Prostate gland (tissue), 2 donors: ENCODE measurements around the gene WWOX. TPM values are rescaled to one million over a fixed set of nuclear protein-coding genes. Genes with fewer than 3 reads are reported as not detected.
"Not testable (repeated sequence)": the region's sequence is repeated elsewhere in the genome, so short reads cannot be mapped to it uniquely, and the experiment has no call there.

ENCODE experiments used
- DNase-seq: peaks from one replicate; pipeline ENCODE4 v3.0.0-alpha.2; 2019; ENCODE audit warnings: low spot score
- H3K27ac ChIP-seq, 2 donors: fragments of 200-600 bp; sonication (generic); 2 replicates each; pipeline ENCODE4 v1.5.1; 2017 to 2019
- H3K27me3 ChIP-seq: fragments of 200-600 bp; sonication (generic); replicated peaks from 2 replicates; pipeline ENCODE4 v1.5.1; 2019; ENCODE audit not compliant: insufficient read depth
- H3K36me3 ChIP-seq, 2 donors: fragments of 200-600 bp; sonication (generic); 1 replicate in 1 of 2; 2 replicates in 1 of 2; pipeline versions ENCODE4 v1.5.1 to v1.8.1; 2017 to 2019
- H3K4me1 ChIP-seq: fragments of 200-600 bp; sonication (generic); replicated peaks from 2 replicates; pipeline ENCODE4 v1.5.1; 2019
- H3K4me3 ChIP-seq, 2 donors: fragments of 200-600 bp; sonication (generic); 2 replicates each; pipeline ENCODE4 v1.5.1; 2017 to 2019
- H3K9me3 ChIP-seq: fragments of 200-600 bp; sonication (generic); 2 replicates; pipeline ENCODE4 v1.5.1; 2017
- CTCF ChIP-seq, 4 experiments: fragments of 200-600 bp in 2 of 4; fragments of 450-650 bp in 2 of 4; sonication (generic) in 2 of 4; IDR thresholded peaks; 1 replicate in 3 of 4; 2 replicates in 1 of 4; pipeline ENCODE4 v1.5.1; 2016 to 2019; ENCODE audit warnings: antibody characterized with exemption in 4 of 4, mild to moderate bottlenecking in 2 of 4, moderate library complexity in 2 of 4
- POLR2A ChIP-seq: fragments of 450-650 bp; IDR thresholded peaks from one replicate; pipeline ENCODE4 v1.6.1; 2016; ENCODE audit warnings: antibody characterized with exemption, mild to moderate bottlenecking
- POLR2AphosphoS5 ChIP-seq: sonication (generic); formaldehyde crosslinking; IDR thresholded peaks from one replicate; pipeline ENCODE4 v1.6.1; 2017; ENCODE audit warnings: antibody characterized with exemption
- WGBS: methylation state at CpG from one replicate; pipeline ENCODE4 v1.1.5; 2018; 5-methylcytosine and 5-hydroxymethylcytosine counted together
- intact Hi-C: fragments of 100-400 bp; cut with DNase I; formaldehyde crosslinking; loops from one replicate; pipeline ENCODE4 v1.14.2; 2022
- total RNA-seq, 2 donors: library from RNA; depleted of rRNA; stranded (reverse); fragments of >200 nt; gene quantifications; one replicate each; pipeline ENCODE4 v1.1.0, GENCODE V29; 2016

Gene WWOX
- total RNA-seq, 2 donors from 2014 or later: 93.2 to 99.4 TPM

GRCh38 chr16:78684655-78685375 lies 585.4 kb downstream of the WWOX start:
- 76% methylated on average over 5 of the region's 5 CpGs for WGBS
- no peaks in the 10 kb centered on the region for H3K36me3 ChIP-seq
- H3K9me3 ChIP-seq: no peaks in the 10 kb centered on the region
- no peak for DNase-seq
- intact Hi-C loops: no loop called here
- H3K27me3 ChIP-seq: no peaks in the 10 kb centered on the region
- H3K4me1 ChIP-seq: no peaks in the 10 kb centered on the region
- no peak overlapping the region for H3K4me3 ChIP-seq
- TF ChIP-seq CTCF (IDR thresholded peaks at IDR 0.05): no peak
- TF ChIP-seq POLR2A: no peak
- TF ChIP-seq POLR2AphosphoS5: no peak
- no peak overlapping the region for H3K27ac ChIP-seq

- Histone ChIP-seq H3K4me3 (no peak overlapping the region), H3K4me1 (no peaks in the 10 kb centered on the region), H3K36me3 (no peaks in the 10 kb centered on the region), H3K27ac (no peak overlapping the region), H3K9me3 (no peaks in the 10 kb centered on the region), H3K27me3 (no peaks in the 10 kb centered on the region)
- TF ChIP-seq POLR2AphosphoS5: peak; percentile 24
- no peak for TF ChIP-seq CTCF (IDR thresholded peaks at IDR 0.05)
- DNase-seq: no peak
- WGBS: 69% methylated on average over 5 of the region's 5 CpGs
- intact Hi-C loops: no loop called here
Measured at GRCh38 chr16:78686601-78687000, 587.1 kb downstream of the WWOX start.

GRCh38 chr16:78689028-78689427 lies 589.6 kb downstream of the WWOX start:
- intact Hi-C loops: no loop called here
- WGBS: 36% methylated on average over 2 of the region's 2 CpGs
- DNase-seq: no peak

GRCh38 chr16:78689536-78689935 lies 590.1 kb downstream of the WWOX start:
- no peaks in the 10 kb centered on the region for H3K36me3 ChIP-seq
- TF ChIP-seq POLR2AphosphoS5: no peak
- no peak for TF ChIP-seq CTCF (IDR thresholded peaks at IDR 0.05)
- TF ChIP-seq POLR2A: no peak
- H3K4me1 ChIP-seq: no peaks in the 10 kb centered on the region
- H3K4me3 ChIP-seq: no peak overlapping the region
- no peaks in the 10 kb centered on the region for H3K9me3 ChIP-seq
- no peak overlapping the region for H3K27ac ChIP-seq
- intact Hi-C loops: no loop called here
- H3K27me3 ChIP-seq: no peaks in the 10 kb centered on the region
- DNase-seq: no peak

More at GRCh38 chr16:78689028-78689427, 589.6 kb downstream of the WWOX start:
- Histone ChIP-seq H3K36me3 (no peaks in the 10 kb centered on the region), H3K27me3 (no peaks in the 10 kb centered on the region), H3K27ac (no peak overlapping the region), H3K9me3 (no peaks in the 10 kb centered on the region), H3K4me3 (no peak overlapping the region), H3K4me1 (no peaks in the 10 kb centered on the region)
- TF ChIP-seq POLR2AphosphoS5 (no peak), POLR2A (no peak), CTCF (IDR thresholded peaks at IDR 0.05) (no peak)

GRCh38 chr16:78690510-78690909 lies 591.1 kb downstream of the WWOX start:
- Histone ChIP-seq H3K27ac (no peak overlapping the region), H3K9me3 (no peaks in the 10 kb centered on the region), H3K4me1 (no peaks in the 10 kb centered on the region), H3K36me3 (no peaks in the 10 kb centered on the region), H3K27me3 (no peaks in the 10 kb centered on the region), H3K4me3 (no peak overlapping the region)
- 95% methylated on average over 4 of the region's 4 CpGs for WGBS
- intact Hi-C loops: no loop called here
- TF ChIP-seq POLR2A (no peak), CTCF (IDR thresholded peaks at IDR 0.05) (no peak), POLR2AphosphoS5 (no peak)
- DNase-seq: no peak

GRCh38 chr16:78691746-78692145 lies 592.3 kb downstream of the WWOX start:
- intact Hi-C loops: not testable (repeated sequence)

More at GRCh38 chr16:78691746-78692145, 592.3 kb downstream of the WWOX start:
- not testable (repeated sequence) for H3K4me1 ChIP-seq, DNase-seq, H3K27ac ChIP-seq, H3K4me3 ChIP-seq, H3K27me3 ChIP-seq, H3K9me3 ChIP-seq, H3K36me3 ChIP-seq
- WGBS: 78% methylated on average over 3 of the region's 3 CpGs
